ENCODE measurements around the gene LIPG.
"Not testable (repeated sequence)": the region's sequence is repeated elsewhere in the genome, so short reads cannot be mapped to it uniquely, and the experiment has no call there.

Gene LIPG

DNA sequence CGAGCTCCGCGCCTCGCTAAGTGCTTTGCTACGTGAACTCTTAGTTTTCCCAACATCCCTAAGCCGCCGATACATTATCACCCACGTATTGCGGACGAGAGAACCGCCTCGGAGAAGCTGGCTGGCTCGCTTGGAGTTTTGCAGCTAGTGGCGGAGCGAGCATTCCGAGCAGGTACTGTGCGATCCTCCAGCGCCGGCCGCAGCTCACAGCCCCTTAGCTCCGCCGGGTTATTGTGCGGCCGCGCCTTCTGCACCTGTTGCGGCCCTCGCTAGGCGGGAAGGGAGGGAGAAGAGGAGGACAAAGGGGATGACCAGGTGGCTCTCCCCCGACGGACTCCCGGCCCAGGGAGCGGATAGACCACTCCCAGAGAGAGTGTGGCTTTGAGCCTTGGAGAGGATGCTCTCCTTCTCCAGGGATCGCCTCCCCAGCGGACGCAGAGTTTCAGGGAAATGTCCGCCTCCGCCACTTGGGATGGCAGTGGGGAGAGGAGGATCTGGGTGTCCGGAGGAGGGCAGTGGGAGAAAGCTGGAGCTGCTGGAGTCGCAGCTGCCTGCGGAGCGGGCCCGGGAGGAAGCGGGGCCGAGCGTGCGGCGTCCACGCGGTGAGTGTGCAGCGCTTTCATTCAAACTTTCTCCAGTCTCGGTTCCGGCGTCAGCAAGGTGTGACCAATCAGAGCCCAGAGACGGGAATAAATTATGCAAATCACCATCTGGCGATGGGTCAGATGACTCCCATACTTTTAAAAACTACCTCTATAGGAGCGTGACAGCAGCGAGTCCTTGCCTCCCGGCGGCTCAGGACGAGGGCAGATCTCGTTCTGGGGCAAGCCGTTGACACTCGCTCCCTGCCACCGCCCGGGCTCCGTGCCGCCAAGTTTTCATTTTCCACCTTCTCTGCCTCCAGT is at the start of gene LIPG:
Gene LIPG, plus strand, starts transcription at position 769 of the 905 bp plus-strand sequence. CDS start 252 bp downstream, outside the sequence.
- DNase-seq = no peak

DNA sequence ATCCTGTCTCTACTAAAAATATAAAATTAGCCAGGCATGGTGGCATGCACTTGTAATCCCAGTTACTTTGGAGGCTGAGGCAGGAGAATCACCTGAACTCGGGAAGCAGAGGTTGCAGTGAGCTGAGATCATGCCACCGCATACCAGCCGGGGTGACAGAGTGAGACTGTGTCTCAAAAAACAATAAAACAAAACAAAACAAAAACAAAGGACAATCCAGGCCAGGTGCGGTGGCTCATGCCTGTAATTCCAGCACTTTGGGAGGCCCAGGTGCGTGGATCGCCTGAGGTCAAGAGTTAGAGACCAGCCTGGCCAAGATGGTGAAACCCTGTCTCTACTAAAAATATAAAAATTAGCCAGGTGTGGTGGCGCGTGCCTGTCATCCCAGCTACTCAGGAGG is 49.0 kb upstream of the LIPG start:
- not testable (repeated sequence) for DNase-seq

DNA sequence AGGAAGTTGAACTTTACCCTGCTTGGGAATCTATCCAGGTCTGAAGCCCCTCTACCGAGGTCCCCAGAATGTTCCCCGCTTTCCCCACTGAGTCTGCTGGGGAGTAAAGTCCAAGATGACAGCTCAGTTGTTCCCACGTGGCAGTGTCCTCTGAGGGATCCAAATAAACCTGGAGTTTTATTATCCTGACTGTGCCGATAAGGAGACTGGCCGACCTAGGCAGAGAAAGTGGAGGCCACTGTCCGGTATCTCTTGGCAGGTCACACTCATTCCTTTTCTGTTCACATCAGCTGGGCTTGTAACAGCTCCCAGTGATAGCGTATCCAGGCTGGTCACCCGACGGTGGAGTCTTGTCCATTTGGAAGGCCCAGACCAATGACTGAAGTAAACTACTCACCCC is 47.3 kb upstream of the LIPG start:
- DNase-seq = no peak

DNA sequence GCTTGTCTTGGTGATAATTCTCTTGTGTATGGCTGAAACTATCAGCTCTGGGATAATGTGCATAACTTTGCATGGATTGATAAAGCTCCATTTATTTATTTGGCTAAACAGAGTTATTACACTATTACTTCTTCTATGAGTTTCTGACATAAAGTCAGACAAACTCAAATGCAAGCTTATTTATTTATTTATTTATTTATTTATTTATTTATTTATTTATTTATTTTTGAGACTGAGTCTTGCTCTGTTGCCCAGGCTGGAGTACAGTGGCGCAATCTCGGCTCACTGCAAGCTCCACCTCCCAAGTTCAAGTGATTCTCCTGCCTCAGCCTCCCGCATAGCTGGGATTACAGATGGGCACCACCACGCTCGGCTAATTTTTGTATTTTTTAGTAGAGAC is 46.9 kb upstream of the LIPG start:
- DNase-seq = not testable (repeated sequence)

DNA sequence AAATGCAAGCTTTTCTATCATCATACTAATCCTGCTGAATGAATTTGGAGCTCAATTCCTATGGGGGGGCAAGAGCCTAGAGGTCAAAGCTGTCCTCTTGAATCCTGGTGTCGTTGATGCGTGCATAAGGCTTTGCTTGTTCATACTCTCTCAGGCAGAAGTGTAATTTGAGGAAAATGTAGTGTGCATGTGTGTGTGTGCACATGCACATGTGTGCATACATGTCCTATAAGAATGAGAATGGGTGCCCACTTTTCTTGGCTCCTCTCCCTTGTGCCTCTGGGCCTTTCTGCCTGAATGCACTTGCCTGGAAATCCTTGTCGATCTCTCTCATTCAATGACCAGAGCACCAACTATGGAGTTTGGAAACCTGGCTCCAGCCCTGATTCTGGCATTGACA is 46.3 kb upstream of the LIPG start:
- DNase-seq = no peak

DNA sequence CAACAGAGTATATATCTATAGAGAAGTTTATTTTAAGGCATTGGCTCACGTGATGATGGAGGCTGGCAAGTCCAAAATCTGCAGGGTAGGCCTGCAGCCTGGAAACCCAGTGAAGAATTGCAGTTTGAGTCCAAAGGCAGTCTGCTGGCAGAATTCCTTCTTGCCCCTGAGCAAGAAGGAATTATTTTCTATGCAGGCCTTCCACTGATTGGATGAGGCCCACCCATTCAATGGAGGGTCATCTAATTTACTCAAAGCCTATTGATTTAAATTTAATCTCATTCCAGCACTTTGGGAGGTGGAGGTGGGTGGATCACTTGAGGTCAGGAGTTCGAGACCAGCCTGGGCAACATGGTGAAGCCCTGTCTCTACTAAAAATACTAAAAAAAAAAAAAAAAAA is 44.4 kb upstream of the LIPG start:
- DNase-seq = no peak

DNA sequence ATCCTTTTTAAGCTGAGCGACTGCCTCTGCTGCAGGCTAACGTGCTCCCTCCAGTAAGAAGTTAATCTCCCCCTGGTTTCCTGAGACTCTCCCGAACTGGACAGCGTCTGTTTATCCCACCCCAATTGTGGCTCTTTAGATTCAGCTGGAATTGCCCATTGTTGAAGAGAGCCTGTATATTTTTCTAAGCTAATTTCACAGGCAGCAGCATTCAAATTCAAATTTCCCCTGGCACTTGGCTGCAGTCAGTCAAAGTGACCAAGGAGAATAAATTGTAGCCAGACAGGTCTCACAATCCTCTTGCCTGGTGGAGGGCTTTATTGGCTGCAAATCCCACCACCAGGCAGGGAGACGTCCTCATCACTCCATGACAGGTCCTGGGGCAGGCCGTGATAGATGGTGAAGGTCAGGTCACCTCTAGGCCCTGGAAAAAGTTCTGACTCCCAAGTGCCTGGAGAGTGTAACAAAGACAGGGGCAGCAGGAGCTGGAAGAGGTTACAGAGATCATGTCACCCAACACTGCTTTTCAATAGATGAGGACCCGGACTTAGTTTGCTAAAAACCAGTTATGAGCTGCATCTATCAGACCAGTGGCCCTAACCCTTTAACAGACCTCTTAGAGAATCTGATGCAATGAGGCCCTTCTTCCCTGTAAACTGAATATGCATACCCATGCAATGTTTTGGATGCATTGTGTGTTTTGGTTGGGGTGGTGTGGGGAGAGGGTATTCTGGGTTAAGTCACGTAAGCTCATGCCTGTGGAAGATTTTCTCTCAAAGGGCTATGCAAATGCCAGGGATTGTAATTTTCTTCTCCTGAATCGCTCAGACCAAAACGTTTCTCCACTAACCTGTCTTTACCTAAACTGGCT is 42.5 kb upstream of the LIPG start:
- no peak for DNase-seq

DNA sequence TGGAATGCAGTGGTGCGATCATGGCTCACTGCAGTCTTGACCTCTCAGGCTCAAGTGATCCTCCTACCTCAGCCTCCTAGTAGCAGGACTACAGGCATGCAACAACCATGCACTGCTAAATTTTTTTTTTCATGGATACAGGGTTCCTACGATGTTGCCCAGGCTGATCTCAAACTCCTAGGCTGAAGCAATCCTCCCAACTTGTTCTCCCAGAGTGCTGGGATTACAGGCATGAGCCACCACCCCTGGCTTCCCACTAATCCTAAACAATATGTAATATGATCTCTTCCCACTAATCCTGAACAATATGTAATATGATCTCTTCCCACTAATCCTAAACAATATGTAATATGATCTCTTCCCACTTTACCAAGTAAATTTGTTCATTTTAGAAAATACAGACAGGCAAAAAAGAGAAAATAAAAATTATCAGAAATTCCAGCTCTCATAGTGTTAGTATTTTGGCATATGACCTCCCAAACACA is 41.2 kb upstream of the LIPG start:
- DNase-seq = no peak

DNA sequence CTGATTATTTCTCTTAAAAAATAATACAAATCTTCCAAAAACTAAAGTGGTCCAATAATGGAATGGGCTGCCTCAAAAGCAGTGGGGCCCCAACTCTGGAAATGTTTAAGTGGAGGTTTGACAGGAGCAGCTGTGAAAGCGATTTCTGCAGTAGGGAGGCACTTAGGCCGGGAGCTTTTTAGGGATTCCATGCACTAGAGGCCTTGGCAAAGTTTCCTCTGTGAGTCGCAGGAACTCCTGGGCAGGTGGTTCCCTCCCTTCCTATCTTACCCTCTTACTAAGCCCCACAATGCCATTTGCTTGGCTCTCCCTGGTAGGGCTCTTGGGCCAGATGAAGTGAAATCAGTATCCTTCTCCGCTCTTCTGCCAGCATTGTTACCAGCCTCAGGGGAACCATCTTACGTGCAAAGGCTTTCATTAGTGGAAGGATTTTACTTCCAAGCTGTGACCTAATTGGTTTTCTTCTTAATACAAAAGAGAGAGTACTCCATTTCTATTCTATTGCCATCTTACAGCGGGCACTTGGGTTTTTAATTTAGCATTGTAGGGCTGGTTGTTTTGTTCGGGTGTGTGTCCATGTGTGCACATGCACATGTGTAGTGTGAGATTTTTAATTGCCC is 40.5 kb upstream of the LIPG start:
- no peak for DNase-seq

DNA sequence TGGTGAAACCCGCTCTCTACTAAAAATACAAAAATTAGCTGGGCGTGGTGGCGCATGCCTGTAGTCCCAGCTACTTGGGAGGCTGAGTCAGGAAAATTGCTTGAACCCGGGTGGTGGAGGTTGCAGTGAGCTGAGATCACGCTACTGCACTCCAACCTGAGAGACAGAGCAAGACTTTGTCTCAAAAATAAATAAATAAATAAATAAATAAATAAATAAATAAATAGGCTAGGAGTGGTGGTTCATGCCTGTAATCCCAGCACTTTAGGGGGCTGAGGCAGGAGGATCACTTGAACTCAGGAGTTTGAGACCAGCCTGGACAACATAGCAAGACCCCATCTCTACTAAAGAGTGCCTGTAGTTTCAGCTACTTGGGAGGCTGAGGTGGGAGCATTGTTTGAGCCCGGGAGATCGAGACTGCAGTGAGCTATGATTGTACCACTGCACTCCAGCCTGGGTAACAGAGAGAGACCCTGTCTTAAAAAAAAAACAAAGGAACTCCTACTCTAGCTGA is 38.2 kb upstream of the LIPG start:
- DNase-seq = not testable (repeated sequence)

DNA sequence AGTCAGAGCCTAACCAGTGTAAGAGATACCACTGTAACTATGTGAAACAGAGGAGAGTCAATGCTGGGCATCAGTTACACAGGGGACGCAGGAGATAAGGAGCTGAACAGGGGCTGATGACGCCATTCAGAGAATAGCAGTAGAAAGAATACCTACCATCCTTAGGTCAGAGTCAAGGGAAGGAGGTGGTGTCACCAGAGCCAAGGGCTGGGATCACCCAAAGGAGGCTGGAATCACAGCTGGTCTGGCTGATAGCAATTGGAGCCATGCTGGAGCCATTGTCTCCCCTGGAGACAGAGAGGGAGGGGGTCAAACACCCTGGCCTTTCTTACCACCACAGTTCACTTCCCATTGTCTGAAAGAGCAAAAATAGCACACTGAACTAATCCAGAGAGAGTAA is 37.5 kb upstream of the LIPG start:
- DNase-seq = no peak

DNA sequence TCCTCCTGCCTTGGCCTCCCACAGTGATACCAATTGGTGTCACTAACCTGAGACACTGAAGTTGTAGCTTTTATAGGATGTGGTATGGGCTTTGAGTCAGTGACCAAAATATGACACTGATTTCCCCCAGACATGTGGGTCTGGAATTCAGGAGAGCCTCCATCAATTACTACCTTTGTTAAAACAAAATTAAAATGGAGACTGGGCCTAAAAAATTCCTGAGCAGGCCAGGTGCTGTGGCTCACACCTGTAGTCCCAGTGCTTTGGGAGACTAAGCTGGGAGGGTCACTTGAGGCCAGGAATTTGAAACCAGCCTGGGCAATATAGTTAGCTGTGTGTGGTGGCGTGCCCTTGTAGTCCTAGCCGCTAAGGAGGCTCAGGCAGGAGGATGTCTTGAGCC is 36.9 kb upstream of the LIPG start:
- no peak for DNase-seq

DNA sequence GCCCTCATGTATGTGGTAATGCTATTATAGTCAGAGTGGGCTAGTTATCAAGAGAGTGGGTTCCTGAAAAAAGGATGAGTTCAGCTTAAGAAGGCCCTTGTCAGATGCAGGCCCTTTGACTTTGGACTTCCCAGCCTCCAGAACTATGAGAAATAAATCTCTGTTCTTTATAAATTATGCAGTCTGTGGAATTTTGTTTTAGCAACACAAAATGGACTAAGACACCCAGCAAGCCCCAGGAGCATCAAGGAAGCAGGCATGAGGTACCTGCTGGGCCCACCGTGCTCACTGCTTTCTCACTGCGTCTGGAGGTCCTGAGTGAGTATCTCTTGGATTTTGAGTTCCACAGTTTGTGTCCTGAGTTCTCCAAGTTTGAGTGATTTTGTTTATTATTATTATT is 35.9 kb upstream of the LIPG start:
- no peak for DNase-seq

DNA sequence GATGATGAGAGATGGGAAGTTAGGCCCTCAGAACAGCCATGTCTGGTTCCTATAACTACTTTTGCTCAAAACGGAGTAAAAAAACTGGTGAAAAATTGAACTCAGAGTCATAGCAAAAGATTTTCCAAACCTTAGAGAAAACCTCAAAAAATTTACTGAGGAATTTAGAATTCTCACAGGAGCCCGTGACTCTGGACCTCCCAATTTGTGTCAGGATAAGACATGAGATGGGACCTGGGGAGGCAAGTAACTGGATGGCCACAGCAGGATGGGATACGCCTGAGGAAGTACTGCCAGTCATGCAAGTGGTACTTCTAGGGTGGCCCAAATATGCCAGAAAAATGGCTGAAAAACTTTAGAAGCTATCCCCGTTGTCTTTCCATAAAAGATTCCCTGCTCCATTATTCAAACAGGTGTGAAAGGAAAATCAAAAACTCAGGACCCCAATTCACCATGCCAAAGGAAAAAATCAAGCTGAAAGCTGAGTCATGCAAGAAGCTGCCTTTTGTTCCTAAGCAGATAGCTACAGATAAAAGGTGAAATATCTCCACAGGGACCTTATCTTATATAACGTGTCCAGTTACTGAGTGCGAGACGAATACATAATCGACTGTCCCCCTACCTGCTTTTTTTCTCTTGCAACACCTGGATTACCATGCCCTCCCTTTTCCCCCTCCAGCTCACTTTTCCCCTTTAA is 34.1 kb upstream of the LIPG start:
- no peak for DNase-seq

DNA sequence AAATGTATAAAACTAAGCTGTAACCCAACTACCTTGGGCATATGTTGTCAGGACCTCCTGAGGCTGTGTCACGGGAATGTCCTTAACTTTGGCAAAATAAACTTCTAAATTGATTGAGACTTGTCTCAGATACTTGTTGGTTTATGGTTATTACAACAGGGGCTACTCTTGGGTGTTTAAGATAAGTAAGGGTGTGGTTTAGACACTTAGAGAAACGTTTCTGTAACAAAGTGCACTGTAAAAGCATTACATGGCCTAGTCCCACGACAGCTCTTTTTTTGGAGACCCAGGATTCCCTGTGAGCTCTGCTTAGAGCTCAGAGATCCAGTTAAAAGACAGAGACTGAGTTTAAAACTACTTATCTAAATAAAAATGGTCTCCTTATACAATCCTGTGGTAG is 32.3 kb upstream of the LIPG start:
- DNase-seq = no peak

DNA sequence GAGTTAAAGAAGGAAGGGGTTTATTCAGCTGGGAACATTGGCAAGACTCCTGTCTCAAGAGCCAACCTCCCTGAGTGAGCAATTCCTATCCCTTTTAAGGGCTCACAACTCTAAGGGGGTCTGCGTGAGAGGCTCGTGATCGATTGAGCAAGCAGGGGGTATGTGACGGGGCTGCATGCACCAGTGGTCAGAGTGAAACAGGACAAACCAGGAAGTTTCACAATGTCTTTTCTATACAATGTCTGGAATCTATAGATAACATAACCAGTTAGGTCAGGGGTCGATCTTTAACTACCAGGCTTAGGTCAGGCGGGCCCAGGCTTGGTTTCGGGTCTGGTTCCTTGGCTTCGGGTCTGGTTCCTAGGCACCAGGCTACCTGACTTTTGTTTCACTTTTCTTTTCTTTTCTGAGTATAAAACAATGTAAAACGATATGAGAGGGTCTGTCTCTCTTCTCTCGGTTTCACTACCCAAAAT is 30.1 kb upstream of the LIPG start:
- DNase-seq = no peak

DNA sequence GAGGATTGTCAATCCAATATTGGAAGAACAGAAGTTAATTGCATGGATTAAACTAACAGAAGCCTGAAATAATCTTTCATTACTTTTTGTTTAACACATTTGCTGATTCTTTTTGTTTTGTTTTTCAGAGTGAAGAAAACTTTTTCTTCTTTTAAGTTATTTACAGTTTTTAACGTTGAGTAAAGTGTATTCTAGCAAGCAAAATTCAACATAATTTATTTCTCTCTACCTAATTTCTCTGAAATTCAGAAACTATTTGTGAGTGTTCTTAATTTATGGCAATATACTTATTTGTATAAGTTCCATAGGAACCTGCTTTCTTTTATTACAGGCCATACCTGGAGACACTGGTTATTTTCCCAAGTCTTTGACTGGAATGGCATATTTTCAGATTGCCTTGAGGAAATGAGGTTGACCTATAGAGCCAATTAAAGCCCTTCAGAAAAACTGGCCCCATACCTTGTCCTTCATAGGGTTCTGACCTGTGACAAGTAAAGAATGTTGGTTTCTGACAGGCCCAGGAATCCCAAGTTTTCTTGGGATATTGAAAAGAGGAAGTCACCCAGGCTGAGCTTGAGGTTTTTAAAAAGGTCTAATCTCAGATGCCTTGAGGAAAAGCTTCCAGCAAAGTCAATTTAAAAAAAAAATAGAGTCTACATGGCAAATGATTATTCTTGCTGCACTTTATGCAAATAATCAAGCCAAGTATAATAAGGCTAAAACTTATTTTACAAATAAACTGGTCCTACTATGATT is 26.8 kb upstream of the LIPG start:
- DNase-seq = no peak

DNA sequence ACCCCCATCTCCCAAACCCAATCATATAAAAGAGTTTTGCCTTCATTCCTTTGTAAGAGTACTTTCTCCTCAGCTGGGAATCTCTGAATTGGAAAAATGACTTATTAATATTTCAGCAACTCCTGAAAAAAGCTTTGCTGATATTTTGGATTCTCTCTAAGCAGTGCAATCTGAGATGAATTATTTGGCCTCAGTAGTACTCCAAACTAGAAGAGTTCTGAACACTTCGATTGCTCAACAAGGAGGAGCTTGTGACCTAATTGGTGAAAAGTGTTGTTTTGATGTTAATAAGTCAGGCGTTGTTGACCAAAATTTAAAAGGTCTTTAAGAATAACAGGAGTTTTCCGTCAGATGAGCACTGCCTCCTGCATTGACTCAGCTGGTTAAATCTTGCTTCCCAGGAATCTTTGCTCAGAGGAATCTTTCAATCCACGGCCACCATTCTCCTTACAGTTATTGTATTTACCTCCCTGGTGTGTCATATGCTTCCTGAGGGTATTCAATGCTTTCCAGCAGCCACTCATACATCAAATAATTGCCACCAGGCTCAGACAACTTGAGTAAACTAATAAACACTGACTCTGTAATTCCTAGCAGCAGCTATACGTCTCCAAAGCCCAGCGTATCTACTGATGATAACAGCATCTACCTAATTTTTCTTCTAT is 24.5 kb upstream of the LIPG start:
- no peak for DNase-seq

DNA sequence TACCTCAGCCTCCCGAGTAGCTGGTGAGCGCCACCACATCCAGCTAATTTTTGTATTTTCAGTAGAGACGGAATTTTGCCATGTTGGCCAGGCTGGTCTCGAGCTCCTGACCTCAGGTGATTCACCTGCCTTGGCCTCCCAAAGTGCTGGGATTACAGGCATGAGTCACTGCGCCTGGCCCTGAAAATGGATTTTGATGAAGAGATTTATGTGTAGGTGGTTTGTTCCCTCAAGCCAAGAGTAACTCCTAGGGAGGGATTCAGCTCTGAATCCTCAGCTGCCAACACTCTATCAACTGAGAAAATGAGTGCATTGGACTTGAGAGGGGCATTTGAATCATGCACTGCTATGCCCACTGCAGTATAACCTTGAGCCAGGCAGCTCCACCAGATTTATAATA is 17.5 kb upstream of the LIPG start:
- DNase-seq = no peak

DNA sequence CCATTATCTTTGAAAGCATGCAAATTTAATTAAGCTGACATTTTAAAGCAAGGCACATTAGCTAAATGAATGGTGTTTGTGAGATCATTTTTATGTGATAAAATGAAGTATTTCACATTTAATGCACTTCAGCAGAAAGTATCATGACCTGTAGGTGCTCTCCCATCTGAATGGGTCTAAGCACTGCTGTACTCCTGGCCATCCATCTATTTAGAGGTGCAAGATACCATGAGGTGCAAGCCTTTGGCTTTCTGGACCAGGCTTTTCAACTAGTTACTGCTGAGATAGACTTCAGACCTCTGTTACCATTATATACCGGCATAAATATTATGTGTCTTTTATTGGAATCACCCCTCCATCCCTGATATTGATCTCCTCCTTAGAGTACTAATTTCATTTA is 15.6 kb upstream of the LIPG start:
- DNase-seq = no peak

DNA sequence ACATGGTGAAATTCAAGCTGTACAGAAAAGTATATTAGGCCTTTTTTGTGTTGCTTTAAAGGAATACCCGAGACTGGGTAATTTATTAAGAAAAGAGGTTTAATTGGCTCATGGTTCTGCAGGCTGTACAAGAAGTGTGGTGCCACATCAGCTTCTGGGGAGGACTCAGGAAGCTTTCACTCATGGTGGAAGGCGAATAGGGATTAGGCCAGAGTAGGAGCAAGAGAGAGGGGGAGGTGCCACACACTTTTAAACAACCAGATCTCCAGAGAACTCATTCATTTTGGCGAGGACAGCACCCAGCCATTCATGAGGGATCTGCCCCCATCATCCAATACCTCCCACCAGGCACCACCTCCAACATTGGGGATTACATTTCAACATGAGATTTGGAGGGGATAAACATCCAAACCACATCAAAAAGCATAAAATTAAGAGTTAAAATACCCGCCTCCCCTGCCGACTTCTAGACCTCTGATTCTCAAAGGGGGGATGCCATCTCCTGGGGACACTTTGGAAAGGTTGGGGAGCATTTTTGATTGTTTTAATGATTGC is 15.1 kb upstream of the LIPG start:
- DNase-seq = no peak
